HL-60 (cell line): Measurements from ENCODE around the gene RPL27A.

Experiments
- DNase-seq, 2 experiments: peaks; one replicate each; pipeline ENCODE4 v3.0.0-alpha.2; 2010 to 2020; ENCODE audit warnings: low read depth in 1 of 2, low spot score in 1 of 2
- H3K27ac ChIP-seq: fragments of 250-450 bp; sonication (Bioruptor Pico); replicated peaks from 2 replicates; pipeline ENCODE4 v1.5.1; 2020; ENCODE audit warnings: mild to moderate bottlenecking, moderate library complexity
- H3K27me3 ChIP-seq: fragments of 250-450 bp; sonication (Bioruptor Pico); 2 replicates; pipeline ENCODE4 v1.5.1; 2021; ENCODE audit warnings: mild to moderate bottlenecking, moderate library complexity; ENCODE audit not compliant: insufficient read depth, poor library complexity, severe bottlenecking
- H3K4me3 ChIP-seq: replicated peaks from 2 replicates; pipeline ENCODE4 v1.5.1; 2011; ENCODE audit warnings: mild to moderate bottlenecking, control low read depth, low read length; ENCODE audit not compliant: insufficient read depth
- CTCF ChIP-seq: IDR thresholded peaks from one replicate; pipeline ENCODE4 v1.5.1; 2011; ENCODE audit warnings: low read length, control low read depth, inconsistent platforms; ENCODE audit not compliant: insufficient read depth
- GABPA ChIP-seq: IDR thresholded peaks from 2 replicates; pipeline ENCODE4 v1.6.1; 2012; ENCODE audit warnings: low read depth
- POLR2AphosphoS5 ChIP-seq: IDR thresholded peaks from 2 replicates; pipeline ENCODE4 v1.6.1; 2012; ENCODE audit warnings: low read depth
- SPI1 ChIP-seq: IDR thresholded peaks from 2 replicates; pipeline ENCODE4 v1.6.1; 2012; ENCODE audit warnings: low read depth, mild to moderate bottlenecking, borderline replicate concordance
- TF ChIP-seq, protein P1 (sequence below): IDR thresholded peaks from 2 replicates; pipeline ENCODE4 v1.6.1; 2012; ENCODE audit warnings: low read depth; ENCODE audit not compliant: insufficient replicate concordance

The RPL27A gene

GRCh38 chr11:8720352-8720751 is 37.8 kb downstream of the RPL27A start:
- H3K27ac ChIP-seq, result no peak overlapping the region
- H3K4me3 ChIP-seq, result no peak overlapping the region
- DNase-seq, result no peak
- H3K27me3 ChIP-seq, result no peaks in the 10 kb centered on the region
- TF ChIP-seq GABPA (no peak), SPI1 (no peak), CTCF (no peak), POLR2AphosphoS5 (no peak)
- TF ChIP-seq, protein P1, sequence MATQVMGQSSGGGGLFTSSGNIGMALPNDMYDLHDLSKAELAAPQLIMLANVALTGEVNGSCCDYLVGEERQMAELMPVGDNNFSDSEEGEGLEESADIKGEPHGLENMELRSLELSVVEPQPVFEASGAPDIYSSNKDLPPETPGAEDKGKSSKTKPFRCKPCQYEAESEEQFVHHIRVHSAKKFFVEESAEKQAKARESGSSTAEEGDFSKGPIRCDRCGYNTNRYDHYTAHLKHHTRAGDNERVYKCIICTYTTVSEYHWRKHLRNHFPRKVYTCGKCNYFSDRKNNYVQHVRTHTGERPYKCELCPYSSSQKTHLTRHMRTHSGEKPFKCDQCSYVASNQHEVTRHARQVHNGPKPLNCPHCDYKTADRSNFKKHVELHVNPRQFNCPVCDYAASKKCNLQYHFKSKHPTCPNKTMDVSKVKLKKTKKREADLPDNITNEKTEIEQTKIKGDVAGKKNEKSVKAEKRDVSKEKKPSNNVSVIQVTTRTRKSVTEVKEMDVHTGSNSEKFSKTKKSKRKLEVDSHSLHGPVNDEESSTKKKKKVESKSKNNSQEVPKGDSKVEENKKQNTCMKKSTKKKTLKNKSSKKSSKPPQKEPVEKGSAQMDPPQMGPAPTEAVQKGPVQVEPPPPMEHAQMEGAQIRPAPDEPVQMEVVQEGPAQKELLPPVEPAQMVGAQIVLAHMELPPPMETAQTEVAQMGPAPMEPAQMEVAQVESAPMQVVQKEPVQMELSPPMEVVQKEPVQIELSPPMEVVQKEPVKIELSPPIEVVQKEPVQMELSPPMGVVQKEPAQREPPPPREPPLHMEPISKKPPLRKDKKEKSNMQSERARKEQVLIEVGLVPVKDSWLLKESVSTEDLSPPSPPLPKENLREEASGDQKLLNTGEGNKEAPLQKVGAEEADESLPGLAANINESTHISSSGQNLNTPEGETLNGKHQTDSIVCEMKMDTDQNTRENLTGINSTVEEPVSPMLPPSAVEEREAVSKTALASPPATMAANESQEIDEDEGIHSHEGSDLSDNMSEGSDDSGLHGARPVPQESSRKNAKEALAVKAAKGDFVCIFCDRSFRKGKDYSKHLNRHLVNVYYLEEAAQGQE, result no peak

DNA sequence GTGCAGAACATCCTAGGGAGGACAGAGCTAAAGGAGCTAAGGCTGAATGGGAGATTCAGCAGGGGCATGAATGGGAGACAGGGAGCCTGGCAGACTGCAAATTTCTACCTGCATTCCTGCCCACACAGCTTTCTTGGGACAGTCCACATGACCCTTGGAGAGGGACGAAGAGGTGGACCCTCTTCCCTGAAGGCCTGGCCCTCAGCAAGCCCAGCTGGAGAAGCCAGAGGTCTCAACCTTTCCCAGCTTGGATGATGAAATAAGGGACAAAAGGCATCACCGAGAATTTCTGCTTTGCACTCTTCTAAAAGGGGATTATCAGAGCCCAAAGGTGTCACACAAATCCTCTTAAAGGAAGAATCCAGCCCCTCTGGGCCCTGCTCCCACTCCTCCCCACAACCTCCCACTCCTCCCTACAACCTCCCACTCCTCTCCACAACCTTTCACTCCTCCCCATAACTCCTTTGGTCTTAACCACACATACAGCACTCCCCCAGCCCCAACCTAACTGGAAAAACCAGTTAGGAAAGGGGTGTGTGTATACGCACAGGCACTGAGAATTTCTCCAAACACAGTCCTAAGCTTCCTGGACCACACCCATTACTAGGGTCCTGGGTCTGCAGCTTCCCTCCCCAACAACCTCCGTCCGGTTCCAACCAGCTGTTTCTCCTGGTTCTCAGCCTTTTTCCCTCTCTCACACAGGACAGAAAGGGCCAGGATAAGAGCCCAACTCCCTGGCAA is 38.4 kb downstream of the RPL27A start:
- no peak for TF ChIP-seq CTCF
- TF ChIP-seq, protein P1, result no peak
- no peak for TF ChIP-seq POLR2AphosphoS5
- no peak for TF ChIP-seq SPI1
- TF ChIP-seq GABPA, result no peak
- DNase-seq, result no peak
- no peaks in the 10 kb centered on the region for H3K27me3 ChIP-seq

GRCh38 chr11:8721609-8722500 is 39.3 kb downstream of the RPL27A start:
- no peaks in the 10 kb centered on the region for H3K27me3 ChIP-seq
- no peak overlapping the region for H3K4me3 ChIP-seq
- no peak for DNase-seq
- H3K27ac ChIP-seq, result no peak overlapping the region
- no peak for TF ChIP-seq GABPA
- TF ChIP-seq SPI1, result no peak
- TF ChIP-seq, protein P1, result no peak
- no peak for TF ChIP-seq POLR2AphosphoS5
- no peak for TF ChIP-seq CTCF

More for the DNA sequence above, 38.4 kb downstream of the RPL27A start:
- Histone ChIP-seq H3K27ac (no peak overlapping the region), H3K4me3 (no peak overlapping the region)
